H9 (cell line): ENCODE results near the gene ANKRD34A. TPM values are rescaled to one million over a fixed set of nuclear protein-coding genes. Genes with fewer than 3 reads are reported as not detected.

ENCODE experiments used
- DNase-seq: peaks from one replicate; pipeline ENCODE4 v3.0.0-alpha.2; 2017
- H2AFZ ChIP-seq: one replicate; pipeline ENCODE4 v1.6.1; 2013; ENCODE audit warnings: mild to moderate bottlenecking, low read length, control low read depth, moderate library complexity
- H2AK5ac ChIP-seq: 2 replicates; pipeline ENCODE4 v1.6.1; 2013; ENCODE audit warnings: low read length, control low read depth, mixed read lengths; ENCODE audit not compliant: insufficient read length
- H2BK120ac ChIP-seq: one replicate; pipeline ENCODE4 v1.6.1; 2013; ENCODE audit warnings: low read depth, mild to moderate bottlenecking, low read length, control low read depth, inconsistent platforms; ENCODE audit not compliant: poor library complexity, severe bottlenecking
- H2BK12ac ChIP-seq: 2 replicates; pipeline ENCODE4 v1.6.1; 2013; ENCODE audit warnings: low read length, control low read depth, mixed read lengths, low read depth; ENCODE audit not compliant: insufficient read length
- H2BK15ac ChIP-seq: 2 replicates; pipeline ENCODE4 v1.6.1; 2013; ENCODE audit warnings: low read depth, low read length, control low read depth
- H2BK20ac ChIP-seq: one replicate; pipeline ENCODE4 v1.6.1; 2013; ENCODE audit warnings: low read depth, mild to moderate bottlenecking, low read length, control low read depth, inconsistent platforms; ENCODE audit not compliant: poor library complexity, severe bottlenecking
- H2BK5ac ChIP-seq: 2 replicates; pipeline ENCODE4 v1.6.1; 2013; ENCODE audit warnings: low read length, control low read depth, mixed read lengths; ENCODE audit not compliant: insufficient read length
- H3K14ac ChIP-seq: 2 replicates; pipeline ENCODE4 v1.6.1; 2013; ENCODE audit warnings: low read length, control low read depth; ENCODE audit not compliant: insufficient read depth
- H3K18ac ChIP-seq: 2 replicates; pipeline ENCODE4 v1.6.1; 2013; ENCODE audit warnings: low read depth, mild to moderate bottlenecking, mixed read lengths, low read length, control low read depth; ENCODE audit not compliant: insufficient read length
- H3K23ac ChIP-seq: 2 replicates; pipeline ENCODE4 v1.6.1; 2013; ENCODE audit warnings: low read length, control low read depth, mixed read lengths, low read depth; ENCODE audit not compliant: insufficient read length
- H3K23me2 ChIP-seq: 2 replicates; pipeline ENCODE4 v1.6.1; 2013; ENCODE audit warnings: low read depth, mild to moderate bottlenecking, mixed read lengths, low read length, control low read depth; ENCODE audit not compliant: insufficient read length, poor library complexity, severe bottlenecking
- H3K27ac ChIP-seq: 2 replicates; pipeline ENCODE4 v1.5.1; 2013; ENCODE audit warnings: low read length, control low read depth, mixed read lengths, low read depth; ENCODE audit not compliant: insufficient read length
- H3K27me3 ChIP-seq: 2 replicates; pipeline ENCODE4 v1.6.1; 2013; ENCODE audit warnings: low read length, control low read depth, inconsistent platforms; ENCODE audit not compliant: insufficient read depth
- H3K4ac ChIP-seq: 2 replicates; pipeline ENCODE4 v1.6.1; 2013; ENCODE audit warnings: low read depth, mild to moderate bottlenecking, control low read depth, inconsistent platforms, low read length, moderate library complexity
- H3K4me1 ChIP-seq: 2 replicates; pipeline ENCODE4 v1.6.1; 2013; ENCODE audit warnings: low read length, control low read depth, inconsistent platforms; ENCODE audit not compliant: insufficient read depth
- H3K4me2 ChIP-seq: 2 replicates; pipeline ENCODE4 v1.6.1; 2013; ENCODE audit warnings: low read length, control low read depth, mixed read lengths; ENCODE audit not compliant: insufficient read length, insufficient read depth
- H3K56ac ChIP-seq: 2 replicates; pipeline ENCODE4 v1.6.1; 2013; ENCODE audit warnings: low read depth, mild to moderate bottlenecking, mixed read lengths, low read length, control low read depth; ENCODE audit not compliant: insufficient read length
- H3K79me1 ChIP-seq: 2 replicates; pipeline ENCODE4 v1.6.1; 2013; ENCODE audit warnings: low read depth, mild to moderate bottlenecking, moderate library complexity, low read length, control low read depth, inconsistent platforms; ENCODE audit not compliant: insufficient read depth, poor library complexity, severe bottlenecking
- H3K79me2 ChIP-seq: 2 replicates; pipeline ENCODE4 v1.6.1; 2013; ENCODE audit warnings: low read length, control low read depth, inconsistent platforms; ENCODE audit not compliant: insufficient read depth
- H3K9ac ChIP-seq: 2 replicates; pipeline ENCODE4 v1.6.1; 2013; ENCODE audit warnings: low read length, control low read depth, mixed read lengths; ENCODE audit not compliant: insufficient read length; ENCODE audit errors: extremely low read depth
- H3K9me3 ChIP-seq: one replicate; pipeline ENCODE4 v1.6.1; 2013; ENCODE audit warnings: low read depth, low read length, inconsistent platforms; ENCODE audit not compliant: control insufficient read depth
- H3T11ph ChIP-seq: one replicate; pipeline ENCODE4 v1.6.1; 2013; ENCODE audit warnings: mild to moderate bottlenecking, low read length, control low read depth, inconsistent platforms
- H4K20me1 ChIP-seq: one replicate; pipeline ENCODE4 v1.6.1; 2013; ENCODE audit not compliant: control insufficient read depth, insufficient read length, insufficient read depth
- H4K5ac ChIP-seq: 2 replicates; pipeline ENCODE4 v1.6.1; 2013; ENCODE audit warnings: low read depth, mild to moderate bottlenecking, mixed read lengths, low read length, control low read depth; ENCODE audit not compliant: insufficient read length
- H4K8ac ChIP-seq: replicated peaks from 2 replicates; pipeline ENCODE4 v1.6.1; 2013; ENCODE audit warnings: low read length, control low read depth, mixed read lengths, low read depth; ENCODE audit not compliant: insufficient read length
- H4K91ac ChIP-seq: 2 replicates; pipeline ENCODE4 v1.6.1; 2013; ENCODE audit warnings: low read depth, mild to moderate bottlenecking, moderate library complexity, mixed read lengths, low read length, control low read depth; ENCODE audit not compliant: insufficient read length
- H3K27ac Mint-ChIP-seq, 3 experiments: 2 replicates in 2 of 3; 3 replicates in 1 of 3; pipeline ENCODE4 v1.8.0; 2020 to 2021; ENCODE audit warnings: mixed read lengths in 3 of 3, mild to moderate bottlenecking in 1 of 3, moderate library complexity in 1 of 3
- H3K27me3 Mint-ChIP-seq: 2 replicates; pipeline ENCODE4 v1.8.0; 2021; ENCODE audit warnings: low read depth, mild to moderate bottlenecking, moderate library complexity, mixed read lengths
- H3K36me3 Mint-ChIP-seq, 3 experiments: 2 replicates in 2 of 3; 3 replicates in 1 of 3; pipeline ENCODE4 v1.8.0; 2020 to 2021; ENCODE audit warnings: low read depth in 3 of 3, mixed read lengths in 3 of 3; ENCODE audit not compliant: insufficient read depth in 1 of 3
- H3K4me1 Mint-ChIP-seq, 2 experiments: 2 replicates each; pipeline ENCODE4 v1.8.0; 2020; ENCODE audit warnings: mixed read lengths in 2 of 2
- H3K4me3 Mint-ChIP-seq, 2 experiments: 2 replicates in 1 of 2; 3 replicates in 1 of 2; pipeline ENCODE4 v1.8.0; 2020 to 2021; ENCODE audit warnings: mild to moderate bottlenecking in 2 of 2, mixed read lengths in 2 of 2, moderate library complexity in 1 of 2
- H3K9me3 Mint-ChIP-seq, 2 experiments: 2 replicates in 1 of 2; 3 replicates in 1 of 2; pipeline ENCODE4 v1.8.0; 2020; ENCODE audit warnings: mild to moderate bottlenecking in 2 of 2, mixed read lengths in 2 of 2, moderate library complexity in 1 of 2
- total RNA-seq: library from RNA; stranded (reverse); gene quantifications from 2 replicates; pipeline ENCODE4 v1.2.1, GENCODE V29; 2021
- TF ChIP-seq, protein P1 (sequence below): fragments of 200-600 bp; sonication (generic); conservative IDR thresholded peaks from 3 replicates; pipeline ENCODE4 v1.8.0; 2021; ENCODE audit warnings: antibody characterized with exemption, mild to moderate bottlenecking

Gene ANKRD34A
- total RNA-seq, 1 experiment from 2014 or later: 0.39 TPM

DNA sequence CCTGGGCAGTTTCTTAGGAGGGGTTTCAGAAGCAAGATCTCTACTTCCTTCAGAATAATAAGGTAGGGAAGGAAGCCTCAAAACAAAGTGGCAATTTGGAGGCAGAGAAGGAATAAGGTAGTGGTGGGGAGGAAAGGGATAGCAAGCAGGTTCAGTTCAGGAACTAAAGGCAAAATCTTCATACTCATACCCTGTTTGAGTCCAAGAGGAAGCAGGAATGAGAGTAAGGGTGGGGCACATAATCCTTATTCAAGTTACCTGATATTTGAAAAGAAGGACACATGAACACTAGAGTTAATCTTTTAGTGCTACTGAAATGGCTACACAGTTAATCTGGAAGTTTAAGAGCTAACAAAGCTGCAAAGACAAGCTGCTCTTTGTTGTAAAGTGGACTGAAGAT lies 28.7 kb downstream of the ANKRD34A start:
- H3K27me3 ChIP-seq: no peaks in the 10 kb centered on the region
- H3K9me3 ChIP-seq: no peaks in the 10 kb centered on the region
- Mint-ChIP-seq H3K27ac (no peak overlapping the region; a peak in 1 of 7 replicates), H3K9me3 (no peaks in the 10 kb centered on the region), H3K36me3 (no peaks in the 10 kb centered on the region; a peak in 1 of 7 replicates), H3K4me1 (peaks cover 21 to 27% of the 10 kb centered on the region in 2 experiments), H3K27me3 (no peaks in the 10 kb centered on the region), H3K4me3 (no peak overlapping the region)
- no peak overlapping the region for H3K4me2 ChIP-seq
- H2AK5ac ChIP-seq: no peak overlapping the region
- DNase-seq: no peak
- H2BK12ac ChIP-seq: no peak overlapping the region
- no peak overlapping the region for H3K14ac ChIP-seq
- H3K4me1 ChIP-seq: no peaks in the 10 kb centered on the region
- no peaks in the 10 kb centered on the region for H4K20me1 ChIP-seq
- no peak overlapping the region for H3K18ac ChIP-seq
- no peak overlapping the region for H3K4ac ChIP-seq
- H2BK20ac ChIP-seq: no peak overlapping the region
- H3K79me2 ChIP-seq: no peaks in the 10 kb centered on the region
- no peaks in the 10 kb centered on the region for H3K23me2 ChIP-seq
- no peak overlapping the region for H3T11ph ChIP-seq
- H4K91ac ChIP-seq: no peak overlapping the region
- H2BK120ac ChIP-seq: no peak overlapping the region
- H3K79me1 ChIP-seq: no peaks in the 10 kb centered on the region
- TF ChIP-seq, protein P1, sequence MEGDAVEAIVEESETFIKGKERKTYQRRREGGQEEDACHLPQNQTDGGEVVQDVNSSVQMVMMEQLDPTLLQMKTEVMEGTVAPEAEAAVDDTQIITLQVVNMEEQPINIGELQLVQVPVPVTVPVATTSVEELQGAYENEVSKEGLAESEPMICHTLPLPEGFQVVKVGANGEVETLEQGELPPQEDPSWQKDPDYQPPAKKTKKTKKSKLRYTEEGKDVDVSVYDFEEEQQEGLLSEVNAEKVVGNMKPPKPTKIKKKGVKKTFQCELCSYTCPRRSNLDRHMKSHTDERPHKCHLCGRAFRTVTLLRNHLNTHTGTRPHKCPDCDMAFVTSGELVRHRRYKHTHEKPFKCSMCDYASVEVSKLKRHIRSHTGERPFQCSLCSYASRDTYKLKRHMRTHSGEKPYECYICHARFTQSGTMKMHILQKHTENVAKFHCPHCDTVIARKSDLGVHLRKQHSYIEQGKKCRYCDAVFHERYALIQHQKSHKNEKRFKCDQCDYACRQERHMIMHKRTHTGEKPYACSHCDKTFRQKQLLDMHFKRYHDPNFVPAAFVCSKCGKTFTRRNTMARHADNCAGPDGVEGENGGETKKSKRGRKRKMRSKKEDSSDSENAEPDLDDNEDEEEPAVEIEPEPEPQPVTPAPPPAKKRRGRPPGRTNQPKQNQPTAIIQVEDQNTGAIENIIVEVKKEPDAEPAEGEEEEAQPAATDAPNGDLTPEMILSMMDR: no peak
- no peak overlapping the region for H2AFZ ChIP-seq
- H2BK15ac ChIP-seq: no peak overlapping the region
- no peak overlapping the region for H3K23ac ChIP-seq
- no peak overlapping the region for H2BK5ac ChIP-seq
- no peak overlapping the region for H3K9ac ChIP-seq
- H3K27ac ChIP-seq: no peak overlapping the region
- H4K5ac ChIP-seq: no peak overlapping the region
- H3K56ac ChIP-seq: no peak overlapping the region
- no peak overlapping the region for H4K8ac ChIP-seq
